ENCODE measurements around the gene GIPC2. TPM values are rescaled to one million over a fixed set of nuclear protein-coding genes. Genes with fewer than 3 reads are reported as not detected.

Gene GIPC2
- total RNA-seq, 1 donor from 2014 or later, result 1.6 TPM

DNA sequence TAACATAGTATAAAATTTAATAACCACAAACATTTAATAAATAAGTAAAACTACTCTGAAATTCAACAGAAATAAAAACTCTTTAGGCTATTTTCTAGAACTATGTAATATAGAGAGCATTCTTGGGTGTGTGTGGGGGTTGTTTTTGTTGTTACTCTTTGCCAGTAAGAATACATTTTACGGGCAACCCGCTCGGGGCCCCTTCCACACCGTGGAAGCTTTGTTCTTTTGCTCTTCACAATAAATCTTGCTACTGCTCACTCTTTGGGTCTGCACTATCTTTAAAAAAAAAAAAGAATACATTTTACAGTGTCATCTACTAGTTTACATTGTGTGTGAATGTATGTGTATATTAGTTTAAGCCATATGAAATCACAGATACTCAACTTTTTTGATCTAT, 16.0 kb upstream of the GIPC2 start:
- no peak for DNase-seq (ENCODE audit: low read depth)
- H3K27me3 ChIP-seq (ENCODE audit: control insufficient read depth, insufficient read depth, low read length), result no peaks in the 10 kb centered on the region
- H3K36me3 ChIP-seq (ENCODE audit: control insufficient read depth, insufficient read depth, low read length), result no peaks in the 10 kb centered on the region
- TF ChIP-seq, protein P1, sequence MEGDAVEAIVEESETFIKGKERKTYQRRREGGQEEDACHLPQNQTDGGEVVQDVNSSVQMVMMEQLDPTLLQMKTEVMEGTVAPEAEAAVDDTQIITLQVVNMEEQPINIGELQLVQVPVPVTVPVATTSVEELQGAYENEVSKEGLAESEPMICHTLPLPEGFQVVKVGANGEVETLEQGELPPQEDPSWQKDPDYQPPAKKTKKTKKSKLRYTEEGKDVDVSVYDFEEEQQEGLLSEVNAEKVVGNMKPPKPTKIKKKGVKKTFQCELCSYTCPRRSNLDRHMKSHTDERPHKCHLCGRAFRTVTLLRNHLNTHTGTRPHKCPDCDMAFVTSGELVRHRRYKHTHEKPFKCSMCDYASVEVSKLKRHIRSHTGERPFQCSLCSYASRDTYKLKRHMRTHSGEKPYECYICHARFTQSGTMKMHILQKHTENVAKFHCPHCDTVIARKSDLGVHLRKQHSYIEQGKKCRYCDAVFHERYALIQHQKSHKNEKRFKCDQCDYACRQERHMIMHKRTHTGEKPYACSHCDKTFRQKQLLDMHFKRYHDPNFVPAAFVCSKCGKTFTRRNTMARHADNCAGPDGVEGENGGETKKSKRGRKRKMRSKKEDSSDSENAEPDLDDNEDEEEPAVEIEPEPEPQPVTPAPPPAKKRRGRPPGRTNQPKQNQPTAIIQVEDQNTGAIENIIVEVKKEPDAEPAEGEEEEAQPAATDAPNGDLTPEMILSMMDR (IDR thresholded peaks at IDR 0.05; ENCODE audit: insufficient read depth, low read length, poor library complexity, severe bottlenecking), result no peak
- H3K4me3 ChIP-seq (ENCODE audit: low read depth, low read length), result no peak overlapping the region

DNA sequence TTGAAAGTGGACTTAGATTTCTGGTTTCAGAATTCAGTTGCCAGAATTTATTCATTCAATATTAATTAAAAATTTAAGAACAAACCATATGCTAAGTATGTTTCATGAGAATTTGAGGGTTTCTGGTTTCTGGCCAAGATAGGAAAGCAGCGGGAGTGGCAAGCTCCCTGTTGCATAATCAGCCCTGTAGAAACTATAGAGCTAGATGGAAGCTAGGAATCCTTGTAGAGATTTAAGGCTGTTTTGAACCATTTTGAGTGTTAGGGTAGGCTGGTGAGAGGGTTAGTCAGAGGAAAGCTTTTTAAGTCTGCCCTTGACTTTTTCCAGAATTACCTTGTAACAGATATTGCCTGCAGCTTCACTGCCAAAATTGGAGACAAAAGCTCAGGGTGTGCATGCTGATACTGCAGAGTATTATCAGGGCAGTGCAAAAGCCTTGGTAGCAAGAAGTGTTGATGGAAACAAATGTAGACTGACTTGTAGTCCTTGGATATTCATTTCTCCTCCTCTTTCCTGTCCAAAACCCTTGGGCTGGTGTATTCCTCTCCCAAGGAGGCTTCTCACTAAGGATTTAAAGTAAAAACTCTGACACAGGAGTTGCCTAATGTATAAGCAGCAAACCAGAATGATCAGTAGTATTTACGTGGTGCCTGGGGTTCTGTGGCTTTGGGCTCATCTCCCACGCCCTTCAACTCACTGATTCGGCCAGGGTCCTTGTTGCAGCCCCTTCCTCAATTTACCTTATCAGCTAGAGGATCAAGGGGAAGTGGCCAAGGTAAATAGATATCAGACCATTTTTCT, 12.6 kb upstream of the GIPC2 start:
- DNase-seq (ENCODE audit: low read depth), result no peak
- TF ChIP-seq, protein P1 (IDR thresholded peaks at IDR 0.05; ENCODE audit: insufficient read depth, low read length, poor library complexity, severe bottlenecking), result no peak
- no peaks in the 10 kb centered on the region for H3K36me3 ChIP-seq (ENCODE audit: control insufficient read depth, insufficient read depth, low read length)
- H3K27me3 ChIP-seq (ENCODE audit: control insufficient read depth, insufficient read depth, low read length), result no peaks in the 10 kb centered on the region
- H3K4me3 ChIP-seq (ENCODE audit: low read depth, low read length), result no peak overlapping the region

DNA sequence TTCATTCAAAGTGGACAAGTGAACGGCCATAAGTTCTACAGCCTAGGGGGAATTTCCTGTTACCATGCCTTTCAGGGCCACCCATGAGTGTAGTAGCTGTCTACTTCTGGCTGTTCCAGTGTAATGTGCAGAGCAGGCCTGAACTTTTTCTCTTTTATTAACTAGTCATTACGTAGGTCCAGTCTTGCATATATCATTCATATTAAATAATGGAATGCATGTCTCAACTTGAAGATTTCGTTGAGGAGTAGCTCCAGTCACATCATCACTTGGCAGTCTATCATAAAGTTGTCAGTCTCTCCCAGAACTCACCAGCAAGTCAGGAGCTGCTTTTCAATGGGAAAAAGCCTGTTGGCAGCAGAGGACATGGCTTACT, 12.0 kb upstream of the GIPC2 start:
- no peaks in the 10 kb centered on the region for H3K36me3 ChIP-seq (ENCODE audit: control insufficient read depth, insufficient read depth, low read length)
- DNase-seq (ENCODE audit: low read depth), result no peak
- TF ChIP-seq, protein P1 (IDR thresholded peaks at IDR 0.05; ENCODE audit: insufficient read depth, low read length, poor library complexity, severe bottlenecking), result no peak
- H3K4me3 ChIP-seq (ENCODE audit: low read depth, low read length), result no peak overlapping the region
- no peaks in the 10 kb centered on the region for H3K27me3 ChIP-seq (ENCODE audit: control insufficient read depth, insufficient read depth, low read length)

DNA sequence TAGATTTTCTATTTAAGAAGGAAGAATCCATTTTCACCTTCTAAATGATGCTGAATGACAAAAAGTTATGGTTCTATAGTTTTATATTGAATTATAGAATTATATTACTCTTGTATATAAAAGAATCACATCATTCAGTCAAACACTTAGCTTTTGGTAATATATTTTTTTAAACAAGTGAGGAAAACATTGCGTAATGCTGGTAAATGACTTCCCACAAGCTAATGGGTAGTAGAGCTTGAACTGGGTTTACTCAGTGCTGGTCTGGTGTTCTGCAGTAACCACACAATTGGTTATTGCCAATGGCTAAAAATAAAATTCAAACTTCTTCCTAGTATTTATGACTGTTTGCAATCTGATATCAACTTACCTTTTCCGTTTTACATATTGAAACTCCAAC, 10.6 kb upstream of the GIPC2 start:
- H3K36me3 ChIP-seq (ENCODE audit: control insufficient read depth, insufficient read depth, low read length), result no peaks in the 10 kb centered on the region
- no peak overlapping the region for H3K4me3 ChIP-seq (ENCODE audit: low read depth, low read length)
- peak; percentile 5 for DNase-seq (ENCODE audit: low read depth)
- H3K27me3 ChIP-seq (ENCODE audit: control insufficient read depth, insufficient read depth, low read length), result no peaks in the 10 kb centered on the region
- TF ChIP-seq, protein P1 (IDR thresholded peaks at IDR 0.05; ENCODE audit: insufficient read depth, low read length, poor library complexity, severe bottlenecking), result no peak

DNA sequence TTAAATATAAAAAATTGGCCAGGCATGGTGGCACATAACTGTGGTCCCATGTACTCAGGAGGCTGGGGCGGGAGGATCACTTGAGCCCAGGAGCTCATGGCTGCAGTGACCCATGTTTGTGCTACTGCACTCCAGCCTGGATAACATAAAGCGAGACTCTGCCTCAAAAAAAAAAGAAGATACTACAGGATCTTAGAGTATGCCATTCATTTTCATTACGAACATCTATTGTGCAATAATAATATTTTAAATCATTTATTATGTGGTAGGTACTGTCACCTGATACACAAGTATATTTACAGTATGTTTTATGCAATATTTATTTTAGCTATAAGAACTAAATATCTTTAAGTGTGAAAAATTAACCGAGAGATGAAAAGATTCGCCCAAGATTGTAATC, 9.3 kb upstream of the GIPC2 start:
- Histone ChIP-seq H3K4me3 (ENCODE audit: low read depth, low read length) (no peak overlapping the region), H3K27me3 (ENCODE audit: control insufficient read depth, insufficient read depth, low read length) (no peaks in the 10 kb centered on the region), H3K36me3 (ENCODE audit: control insufficient read depth, insufficient read depth, low read length) (no peaks in the 10 kb centered on the region)
- TF ChIP-seq, protein P1 (IDR thresholded peaks at IDR 0.05; ENCODE audit: insufficient read depth, low read length, poor library complexity, severe bottlenecking), result no peak
- DNase-seq (ENCODE audit: low read depth), result no peak

DNA sequence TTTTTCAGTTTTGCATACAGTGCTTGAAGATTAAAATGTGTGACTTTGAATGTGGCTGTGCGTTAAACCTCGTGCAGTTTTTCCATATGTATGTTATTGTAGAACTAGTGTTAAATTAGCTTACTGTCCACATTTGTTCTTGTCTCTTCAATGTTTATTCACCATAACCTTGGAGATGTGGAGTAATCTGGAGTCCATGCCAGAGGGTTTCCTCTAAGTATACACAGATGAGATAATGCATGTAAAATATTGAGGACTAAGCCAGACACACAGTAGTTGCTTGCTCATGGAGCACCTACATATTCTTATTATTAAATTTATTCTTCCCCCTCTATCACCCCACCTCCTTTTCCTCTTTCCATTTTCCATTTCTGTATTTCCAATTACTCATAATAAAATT, 7.7 kb upstream of the GIPC2 start:
- no peaks in the 10 kb centered on the region for H3K27me3 ChIP-seq (ENCODE audit: control insufficient read depth, insufficient read depth, low read length)
- DNase-seq (ENCODE audit: low read depth), result no peak
- TF ChIP-seq, protein P1 (IDR thresholded peaks at IDR 0.05; ENCODE audit: insufficient read depth, low read length, poor library complexity, severe bottlenecking), result no peak
- no peaks in the 10 kb centered on the region for H3K36me3 ChIP-seq (ENCODE audit: control insufficient read depth, insufficient read depth, low read length)
- no peak overlapping the region for H3K4me3 ChIP-seq (ENCODE audit: low read depth, low read length)
